Measurements from ENCODE around the gene TIPARP. TPM values are rescaled to one million over a fixed set of nuclear protein-coding genes. Genes with fewer than 3 reads are reported as not detected.

Gene TIPARP
- total RNA-seq, 1 experiment from 2014 or later, result 22.1 TPM

GRCh38 chr3:156693166-156693565, 18.8 kb downstream of the TIPARP start:
- CTCF ChIA-PET, result no interaction called here

GRCh38 chr3:156694536-156694935, 20.1 kb downstream of the TIPARP start:
- Histone ChIP-seq H3K4me3 (ENCODE audit: low read depth in 2 of 2, low read length in 2 of 2) (no peak overlapping the region), H3K27me3 (ENCODE audit: control insufficient read depth, insufficient read depth, low read length) (no peaks in the 10 kb centered on the region), H3K36me3 (ENCODE audit: control insufficient read depth, insufficient read depth, low read length) (peaks cover 19% of the 10 kb centered on the region), H3K27ac (ENCODE audit: low read length) (no peak overlapping the region), H3K9me3 (ENCODE audit: control insufficient read depth, insufficient read depth, low read depth, low read length) (no peaks in the 10 kb centered on the region), H3K4me1 (ENCODE audit: control insufficient read depth, insufficient read depth, low read length) (peaks cover 29% of the 10 kb centered on the region)
- ChIA-PET POLR2A (no interaction called here), CTCF (no interaction called here)
- TF ChIP-seq REST (IDR thresholded peaks at IDR 0.05; ENCODE audit: insufficient read depth in 1 of 2, low read depth in 2 of 2, low read length in 1 of 2) (no peak), CTCF (IDR thresholded peaks at IDR 0.05) (no peak), POLR2AphosphoS5 (IDR thresholded peaks at IDR 0.05; ENCODE audit: low read depth, low read length) (no peak), SIN3A (IDR thresholded peaks at IDR 0.05; ENCODE audit: borderline replicate concordance, insufficient read depth, low read depth, low read length) (no peak), TCF7L2 (IDR thresholded peaks at IDR 0.05; ENCODE audit: low read depth, low read length) (no peak)
- DNase-seq (ENCODE audit: low read depth, low spot score) (no peak), ATAC-seq (no peak)
- intact Hi-C loops (cut with micrococcal nuclease; ENCODE audit: unreplicated experiment) (no loop called here), in situ Hi-C loops (cut with HindIII; ENCODE audit: low pct_unique_long_range_greater_than_20kb, low sequenced_read_pairs) (no loop called here)
- BruUV-seq (replicated peaks), result no TSS peak

More at GRCh38 chr3:156693166-156693565, 18.8 kb downstream of the TIPARP start:
- intact Hi-C loops (cut with micrococcal nuclease; ENCODE audit: unreplicated experiment) (no loop called here), in situ Hi-C loops (cut with HindIII; ENCODE audit: low pct_unique_long_range_greater_than_20kb, low sequenced_read_pairs) (no loop called here)
- H3K36me3 ChIP-seq (ENCODE audit: control insufficient read depth, insufficient read depth, low read length), result peaks cover 19% of the 10 kb centered on the region
- H3K27ac ChIP-seq (ENCODE audit: low read length), result no peak overlapping the region; the same call in 1 of the 2 replicates
- peaks cover 32% of the 10 kb centered on the region for H3K4me1 ChIP-seq (ENCODE audit: control insufficient read depth, insufficient read depth, low read length)
- H3K4me3 ChIP-seq (ENCODE audit: low read depth in 2 of 2, low read length in 2 of 2), result no peak overlapping the region
- POLR2A ChIA-PET, result no interaction called here
- no peaks in the 10 kb centered on the region for H3K9me3 ChIP-seq (ENCODE audit: control insufficient read depth, insufficient read depth, low read depth, low read length)
- BruUV-seq (replicated peaks), result no TSS peak
- DNase-seq (ENCODE audit: low read depth, low spot score), result no peak
- TF ChIP-seq REST (IDR thresholded peaks at IDR 0.05; ENCODE audit: insufficient read depth in 1 of 2, low read depth in 2 of 2, low read length in 1 of 2) (no peak), POLR2AphosphoS5 (IDR thresholded peaks at IDR 0.05; ENCODE audit: low read depth, low read length) (no peak), CTCF (IDR thresholded peaks at IDR 0.05) (no peak), TCF7L2 (IDR thresholded peaks at IDR 0.05; ENCODE audit: low read depth, low read length) (no peak), SIN3A (IDR thresholded peaks at IDR 0.05; ENCODE audit: borderline replicate concordance, insufficient read depth, low read depth, low read length) (no peak)
- ATAC-seq, result no peak
- no peaks in the 10 kb centered on the region for H3K27me3 ChIP-seq (ENCODE audit: control insufficient read depth, insufficient read depth, low read length)
